ENCODE measurements around the gene ANKRD62.
"Not testable (repeated sequence)": the region's sequence is repeated elsewhere in the genome, so short reads cannot be mapped to it uniquely, and the experiment has no call there.

The ANKRD62 gene

DNA sequence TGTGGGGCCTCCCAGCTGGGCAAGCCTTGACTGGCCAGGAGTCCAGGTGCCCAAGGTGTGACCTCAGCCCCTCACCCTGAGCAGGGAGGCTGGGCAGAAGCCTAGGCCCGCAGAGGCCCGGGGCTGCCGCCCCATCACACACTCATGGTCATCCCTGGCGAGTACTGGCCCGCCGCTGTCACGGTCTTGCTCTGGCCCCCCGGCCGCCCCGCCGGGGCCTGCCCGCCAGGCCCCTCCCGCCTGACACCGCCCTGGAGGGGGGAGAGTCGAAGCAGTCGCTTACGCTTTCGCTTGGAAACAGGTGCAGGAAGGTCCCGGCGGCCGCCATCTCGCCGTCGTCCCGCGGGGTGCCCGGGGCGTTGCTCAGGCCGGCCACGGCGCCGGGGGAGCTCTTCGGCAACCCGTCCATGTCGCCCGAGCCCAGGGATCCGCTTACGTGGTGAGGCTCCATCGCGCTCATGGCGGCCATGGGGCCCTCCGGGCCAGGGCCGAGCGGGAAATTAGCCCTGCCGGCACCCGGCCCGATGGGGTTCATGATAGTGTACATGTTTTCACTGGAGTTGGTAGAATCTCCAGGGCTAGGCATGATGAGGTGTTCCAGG, 26.6 kb upstream of the ANKRD62 start:
- DNase-seq (ENCODE audit: low read depth), result no peak

DNA sequence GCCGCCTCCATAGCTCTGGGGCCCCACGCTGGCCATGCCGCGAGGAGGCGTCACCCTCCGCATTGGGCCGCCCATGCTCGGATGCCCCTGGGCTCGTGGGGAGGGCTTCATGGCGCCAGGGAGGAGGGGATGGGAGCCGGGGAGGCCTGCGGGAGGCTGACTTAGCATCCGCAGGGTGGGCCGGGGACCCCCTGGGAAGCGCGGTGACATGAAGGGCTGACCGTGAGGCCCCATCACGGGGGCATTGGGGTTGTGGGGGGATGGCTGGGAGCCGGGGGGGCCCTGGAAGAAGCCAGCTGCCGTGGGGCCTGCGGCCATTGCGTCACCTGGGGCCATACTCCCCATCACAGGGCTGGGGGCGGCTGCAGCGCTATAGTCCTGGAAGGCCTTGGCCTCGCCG, 26.0 kb upstream of the ANKRD62 start:
- no peak for DNase-seq (ENCODE audit: low read depth)

DNA sequence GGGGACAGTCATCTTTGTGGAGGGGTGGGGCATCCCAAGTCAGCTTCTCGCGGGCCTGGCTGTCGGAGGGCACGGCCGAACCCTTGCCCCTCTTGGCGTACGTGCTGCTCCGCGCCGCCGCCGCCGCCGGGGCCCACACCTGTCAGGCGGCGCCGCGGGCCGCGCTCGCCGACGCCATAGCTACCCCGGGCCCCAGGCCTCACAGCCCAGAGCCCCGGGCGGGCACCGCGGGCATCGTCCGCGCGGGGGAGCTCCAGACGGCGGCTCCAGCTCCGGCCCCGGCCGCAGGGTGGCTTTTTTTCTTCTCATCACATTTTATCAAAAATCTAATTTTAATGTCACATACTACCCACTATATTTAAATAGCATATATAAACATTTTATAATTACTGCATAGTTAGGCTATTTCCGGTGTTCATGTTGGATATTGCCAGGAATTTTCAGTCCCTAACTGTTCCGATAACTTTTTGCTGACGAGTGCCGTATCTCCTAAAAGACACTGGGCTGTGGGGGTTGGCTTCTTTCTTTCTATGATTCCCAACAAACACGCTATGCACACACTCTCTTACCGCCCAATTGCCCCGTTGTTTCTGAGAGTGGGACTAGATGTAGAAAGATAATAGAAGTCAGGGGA, 25.2 kb upstream of the ANKRD62 start:
- DNase-seq (ENCODE audit: low read depth), result not testable (repeated sequence)

DNA sequence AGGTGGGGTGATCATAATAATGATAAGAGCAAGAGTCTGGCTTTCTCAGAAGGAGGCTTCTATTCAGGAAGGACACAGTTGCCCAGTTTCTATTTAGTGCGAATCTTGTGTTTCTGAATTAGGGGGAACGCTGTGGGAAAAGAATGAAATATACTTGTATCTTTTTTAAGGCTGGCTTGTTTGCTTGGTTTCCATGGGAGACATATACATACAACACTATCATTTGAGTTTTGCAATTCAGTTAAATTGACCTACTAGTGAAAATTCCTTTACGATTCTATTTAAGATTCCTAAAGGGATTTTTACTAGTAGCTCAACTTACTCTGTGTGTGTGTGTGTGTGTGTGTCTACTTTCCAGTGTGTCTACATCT, 24.7 kb upstream of the ANKRD62 start:
- no peak for DNase-seq (ENCODE audit: low read depth)

DNA sequence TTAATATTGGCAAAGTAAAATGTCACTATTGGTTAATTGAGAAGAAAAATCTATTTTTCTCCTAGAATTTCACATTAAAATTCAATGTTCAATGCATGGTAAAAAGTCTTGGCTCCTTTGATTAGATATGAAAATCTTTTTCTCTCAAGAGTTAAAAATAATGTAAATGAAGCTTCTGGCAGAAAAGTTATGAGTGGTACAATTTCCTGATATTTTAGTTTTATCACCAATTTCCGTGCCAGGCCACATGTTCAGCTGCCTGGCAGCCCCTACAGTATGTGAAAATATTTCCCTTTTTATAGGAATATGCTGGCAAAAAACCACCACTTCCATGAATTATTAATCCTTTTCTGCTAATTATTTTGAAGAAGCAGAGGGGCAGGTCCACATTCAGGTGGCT, 22.6 kb upstream of the ANKRD62 start:
- not testable (repeated sequence) for DNase-seq (ENCODE audit: low read depth)

DNA sequence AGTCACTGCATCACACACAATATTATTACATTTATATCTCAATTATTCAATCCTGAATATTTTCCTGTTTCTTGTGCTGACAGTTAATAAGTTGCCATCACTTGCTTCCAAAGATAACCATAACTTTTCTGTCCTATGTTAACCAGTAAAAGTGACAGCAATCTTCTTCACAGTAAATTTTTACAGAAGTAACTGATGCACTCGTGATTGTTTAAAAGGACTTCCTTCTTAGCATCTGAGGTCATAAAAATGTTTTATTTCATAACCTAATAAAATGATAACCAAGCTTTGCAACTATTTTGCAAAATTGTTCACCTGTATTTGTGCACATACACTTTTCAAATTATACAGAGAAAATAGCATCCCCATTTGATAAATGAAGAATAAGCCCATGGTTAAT, 20.6 kb upstream of the ANKRD62 start:
- DNase-seq (ENCODE audit: low read depth), result no peak

DNA sequence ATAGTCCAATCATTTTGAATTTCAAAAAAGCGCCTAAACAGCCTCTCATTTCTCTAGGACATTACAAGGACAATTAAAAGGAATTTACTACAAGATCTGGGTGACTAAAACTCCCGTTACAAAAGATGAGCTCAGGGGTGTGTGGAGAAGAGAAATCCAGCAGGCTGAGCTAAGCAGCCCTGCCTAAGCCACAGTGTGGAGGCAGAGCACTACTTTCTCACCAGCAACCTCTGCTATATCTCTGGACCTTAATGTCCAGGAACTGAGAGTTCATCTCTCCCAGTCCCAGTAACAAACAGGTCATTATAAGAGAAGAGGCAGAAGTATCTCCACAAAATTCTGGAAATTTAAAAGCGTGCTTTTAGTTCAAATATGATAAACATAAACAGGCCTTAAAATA, 18.9 kb upstream of the ANKRD62 start:
- no peak for DNase-seq (ENCODE audit: low read depth)

DNA sequence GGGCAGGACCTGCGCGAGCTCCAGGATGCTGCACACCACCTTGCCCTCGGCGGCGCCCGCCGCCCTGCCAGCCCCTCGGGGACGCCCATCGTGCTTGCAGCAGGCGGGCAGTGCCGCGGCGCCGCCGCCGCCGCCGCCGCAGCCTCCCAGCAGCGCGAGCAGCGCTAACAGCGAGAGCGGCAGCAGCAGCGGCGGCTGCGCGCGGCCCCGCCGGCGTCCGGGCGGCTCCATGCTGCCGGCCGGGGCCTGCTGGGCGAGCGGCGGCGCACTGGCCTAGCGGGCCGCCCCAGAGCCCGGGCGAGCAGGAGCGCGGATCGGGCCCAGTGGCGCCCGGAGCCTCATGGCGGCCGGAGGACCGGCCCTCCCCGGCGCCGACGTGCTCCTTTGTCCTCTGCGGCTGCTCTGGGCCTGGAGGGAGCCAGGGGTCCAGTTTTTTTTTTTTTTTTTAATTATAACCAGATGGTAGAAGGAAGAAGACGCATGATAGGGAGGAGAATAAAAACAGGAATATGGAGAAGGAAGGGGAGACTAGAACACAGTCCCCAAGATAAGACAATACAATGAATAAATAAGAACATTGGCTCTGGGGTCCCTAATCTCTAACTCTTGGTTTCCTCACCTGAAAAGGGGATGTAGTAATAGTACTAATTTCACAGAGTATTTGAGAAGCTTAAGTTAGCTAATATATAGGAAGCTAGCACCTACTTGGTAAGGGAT, 17.1 kb upstream of the ANKRD62 start:
- no peak for DNase-seq (ENCODE audit: low read depth)

DNA sequence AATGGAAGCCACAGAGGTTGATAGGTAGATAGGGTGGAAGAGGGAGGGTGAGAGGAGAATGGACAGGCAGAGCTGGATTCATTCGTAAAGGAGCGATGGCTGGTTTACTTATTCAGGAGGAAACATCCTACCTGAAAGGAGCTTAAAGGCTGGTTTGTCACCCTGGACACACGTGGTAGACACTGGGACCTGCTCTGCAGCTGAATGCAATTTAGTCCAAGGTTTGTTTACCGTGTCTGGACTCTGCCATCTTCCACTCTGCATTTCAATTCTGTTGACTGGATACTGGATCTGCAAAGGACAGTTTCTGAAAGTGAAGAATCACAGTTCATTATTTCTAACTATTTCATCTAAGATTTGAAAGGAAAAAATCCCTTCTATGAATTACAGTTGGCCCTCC, 15.6 kb upstream of the ANKRD62 start:
- DNase-seq (ENCODE audit: low read depth), result not testable (repeated sequence)

DNA sequence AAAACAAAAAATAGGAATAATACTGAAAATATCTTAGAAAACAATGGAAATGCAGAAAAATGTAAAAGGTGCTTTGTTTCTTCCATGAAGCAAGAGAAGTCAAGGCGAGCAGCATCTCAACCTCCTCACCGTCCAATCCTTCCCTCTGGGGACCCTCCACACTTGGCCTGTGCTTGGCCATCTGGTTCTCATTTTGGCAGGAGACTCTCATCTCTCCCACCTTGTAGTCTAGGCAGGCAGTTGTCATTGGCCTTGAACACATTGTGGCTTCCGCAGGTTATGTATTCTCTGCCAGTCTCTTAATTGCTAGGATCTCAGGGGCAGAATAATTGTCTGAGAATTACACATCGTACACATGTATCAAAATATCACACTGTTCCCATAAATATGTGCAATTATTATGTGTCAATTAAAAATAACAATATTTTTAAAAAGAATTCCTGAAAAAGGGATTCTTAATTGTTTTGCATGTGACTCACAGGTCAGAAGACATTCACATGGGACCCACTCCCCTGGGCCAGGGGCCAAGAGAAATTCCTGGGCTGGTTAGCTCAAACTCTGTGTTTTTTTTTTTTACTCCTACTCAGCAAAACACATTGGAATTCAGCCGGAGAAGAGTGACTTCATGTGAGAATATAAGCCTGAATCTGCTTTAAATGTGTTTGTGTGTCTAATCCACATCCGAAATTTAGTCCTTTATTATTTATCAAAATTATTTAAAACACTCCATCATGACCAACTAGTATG, 14.0 kb upstream of the ANKRD62 start:
- no peak for DNase-seq (ENCODE audit: low read depth)

DNA sequence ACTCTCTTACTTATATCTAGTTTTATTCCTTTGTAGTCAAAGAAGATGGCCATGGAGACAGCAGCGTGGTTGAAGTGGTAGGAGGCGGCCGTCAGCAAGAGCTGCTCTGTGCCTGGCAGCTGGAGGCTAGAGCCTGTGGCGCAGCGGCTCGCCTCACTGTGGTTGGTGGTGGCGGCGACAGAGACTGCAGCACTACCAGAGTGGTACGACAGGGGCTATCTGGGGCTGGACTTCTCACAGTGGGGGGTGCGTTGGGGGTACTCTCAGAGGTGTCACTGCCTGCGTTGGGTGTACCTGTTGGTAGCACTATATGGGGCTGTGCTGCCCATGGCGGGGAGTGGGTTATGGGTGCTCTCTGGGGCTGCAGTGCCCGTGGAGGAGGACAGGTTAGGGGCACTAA, 8.5 kb upstream of the ANKRD62 start:
- no peak for DNase-seq (ENCODE audit: low read depth)

DNA sequence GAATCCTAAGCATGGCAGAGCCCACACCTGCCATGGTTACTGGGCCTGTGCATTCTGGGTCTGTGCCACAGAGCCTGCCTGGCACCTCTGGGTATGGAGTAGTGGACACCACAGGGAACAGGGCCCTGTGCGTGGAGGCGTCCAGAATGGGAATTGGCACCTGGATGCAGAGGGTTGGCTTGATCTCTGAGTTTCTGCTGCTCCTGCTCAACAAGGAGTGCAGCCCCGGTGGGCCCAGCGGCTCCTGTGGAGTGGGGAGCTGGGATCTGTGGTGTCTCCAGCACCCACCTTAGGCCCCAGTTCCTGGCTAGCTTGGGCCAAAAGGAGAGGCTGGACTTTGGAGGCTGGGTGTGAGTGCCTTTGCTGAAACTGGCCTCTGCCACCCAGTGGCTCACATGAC, 7.9 kb upstream of the ANKRD62 start:
- no peak for DNase-seq (ENCODE audit: low read depth)

DNA sequence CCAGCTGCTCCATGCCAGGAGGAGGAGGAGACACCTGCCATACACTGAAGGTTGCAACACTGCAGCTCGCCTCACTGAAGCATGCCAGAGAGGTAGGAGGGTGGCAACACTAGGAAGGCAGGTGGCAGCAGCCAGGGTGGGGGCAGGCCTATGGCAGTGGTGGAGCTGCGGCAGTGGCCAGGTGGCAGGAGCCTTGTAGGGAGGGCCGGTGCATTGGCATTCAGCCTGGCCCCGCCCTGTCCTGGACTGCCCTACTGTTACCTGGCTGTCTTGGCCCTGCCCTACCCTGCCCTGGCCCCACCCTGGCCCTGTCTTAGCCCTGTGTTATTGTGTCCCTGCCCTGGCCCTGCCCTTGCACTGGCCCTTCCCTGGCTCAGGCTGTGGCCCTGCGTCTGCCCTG, 7.4 kb upstream of the ANKRD62 start:
- DNase-seq (ENCODE audit: low read depth), result no peak

DNA sequence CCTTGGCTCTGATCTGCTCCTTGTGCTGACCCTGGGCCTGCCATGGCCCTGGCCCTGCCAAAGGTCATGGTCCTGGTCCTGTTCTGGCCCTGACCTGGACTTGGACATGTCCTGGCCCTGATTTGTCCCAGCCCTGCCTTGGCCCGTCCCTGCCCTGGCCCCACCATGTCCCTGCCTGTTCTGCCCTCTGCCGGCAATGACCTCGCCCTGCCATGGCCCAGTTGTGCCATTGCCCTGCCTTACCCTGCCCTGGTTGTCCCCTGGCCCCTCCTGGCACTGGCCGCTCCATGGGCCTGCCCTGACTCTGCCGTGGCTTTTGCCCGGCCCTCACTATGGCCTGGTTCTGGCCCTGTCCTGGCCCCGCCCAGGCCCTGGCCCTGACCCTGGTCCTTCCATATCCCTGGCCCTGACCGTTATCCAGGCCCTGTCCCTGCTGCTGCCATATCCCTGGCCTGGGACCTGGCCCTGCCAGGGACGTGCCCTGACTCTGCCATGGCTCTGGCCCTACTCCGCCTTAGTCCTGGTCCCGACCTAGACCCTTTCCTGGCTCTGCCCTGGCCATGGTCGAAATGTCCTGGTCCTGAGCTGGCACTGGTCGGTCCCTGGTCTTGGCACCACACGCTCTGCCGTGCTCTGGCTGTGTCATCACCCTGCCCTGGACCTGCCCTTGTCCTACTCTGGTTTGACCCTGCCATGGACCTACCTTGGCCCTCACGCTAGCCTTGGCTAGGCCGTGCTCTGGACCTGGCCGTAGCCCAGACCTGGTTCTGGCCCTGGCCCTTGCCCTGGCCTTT, 6.8 kb upstream of the ANKRD62 start:
- no peak for DNase-seq (ENCODE audit: low read depth)

DNA sequence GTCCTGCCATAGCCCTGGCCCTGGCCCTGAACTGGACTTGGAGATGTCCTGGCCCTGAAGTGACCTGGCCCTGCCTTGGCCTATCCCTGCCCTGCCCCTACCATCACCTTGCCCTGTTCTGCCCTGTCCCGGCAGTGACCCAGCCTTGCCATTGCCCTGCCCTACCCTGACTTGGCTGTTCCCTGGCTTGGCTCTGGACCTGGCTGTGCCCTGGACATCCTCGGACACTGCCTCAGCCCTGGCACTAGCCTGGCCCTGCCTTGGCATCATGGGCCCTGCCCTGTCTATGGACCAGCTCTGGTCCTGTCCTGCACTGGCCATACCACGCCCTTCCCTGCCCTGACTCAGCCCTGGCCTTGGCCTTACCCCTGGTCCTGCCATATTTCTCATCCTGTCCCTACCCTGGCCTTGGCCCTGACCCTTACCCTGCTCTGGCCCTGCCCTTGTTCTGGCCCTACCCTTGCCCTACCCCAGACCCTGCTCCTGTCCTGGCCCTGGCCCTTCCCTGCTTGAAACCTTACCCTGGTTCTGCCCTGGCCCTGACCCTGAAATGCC, 6.1 kb upstream of the ANKRD62 start:
- no peak for DNase-seq (ENCODE audit: low read depth)

DNA sequence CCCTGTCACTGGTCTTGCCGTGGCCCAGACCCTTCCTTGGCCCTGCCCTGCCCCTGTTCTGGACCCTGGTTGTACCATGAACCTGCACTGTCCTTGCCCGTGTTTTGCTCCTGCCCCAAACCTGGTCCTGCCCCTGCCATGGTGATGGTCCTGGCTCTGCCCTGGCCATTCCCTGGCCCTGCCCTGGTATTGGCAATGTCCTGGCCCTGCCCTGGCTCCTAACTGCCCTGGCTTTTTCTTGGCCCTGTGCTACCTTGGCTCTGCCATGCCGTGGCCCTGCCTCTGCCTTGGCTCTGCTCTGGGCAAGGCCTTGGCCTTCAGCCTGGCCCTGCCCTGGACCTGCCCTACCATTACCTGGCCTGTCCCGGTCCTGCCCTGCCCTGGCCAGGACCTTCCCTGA, 5.5 kb upstream of the ANKRD62 start:
- no peak for DNase-seq (ENCODE audit: low read depth)

DNA sequence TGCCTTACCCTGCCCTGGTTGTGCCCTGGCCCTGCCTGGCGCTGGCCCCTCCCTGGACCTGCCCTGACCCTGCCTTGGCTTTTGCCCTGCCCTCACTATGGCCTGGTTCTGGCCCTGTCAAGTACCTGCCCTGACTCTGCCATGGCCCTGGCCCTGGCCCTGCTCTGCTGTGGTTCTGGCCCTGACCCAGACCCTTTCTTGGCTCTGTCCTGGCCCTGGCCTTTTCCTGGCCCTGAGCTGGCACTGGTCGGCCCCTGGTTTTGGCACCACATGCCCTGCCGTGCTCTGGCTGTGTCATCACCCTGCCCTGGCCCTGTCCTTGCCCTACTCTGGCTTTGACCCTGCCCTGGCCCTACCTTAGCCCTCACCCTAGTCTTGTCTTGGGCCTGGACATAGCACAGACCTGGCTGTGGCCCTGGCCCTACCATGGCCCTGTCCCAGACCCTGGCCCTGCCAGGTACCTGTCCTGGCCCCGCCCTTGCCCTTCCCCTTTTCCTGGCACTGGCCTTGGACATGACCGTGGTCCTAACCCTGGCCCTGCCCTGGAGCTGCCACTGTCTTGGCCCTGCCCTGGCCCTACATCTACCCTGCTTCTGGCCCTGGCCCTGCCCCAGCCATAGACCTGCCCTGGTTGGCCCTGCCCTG, 4.8 kb upstream of the ANKRD62 start:
- DNase-seq (ENCODE audit: low read depth), result no peak

DNA sequence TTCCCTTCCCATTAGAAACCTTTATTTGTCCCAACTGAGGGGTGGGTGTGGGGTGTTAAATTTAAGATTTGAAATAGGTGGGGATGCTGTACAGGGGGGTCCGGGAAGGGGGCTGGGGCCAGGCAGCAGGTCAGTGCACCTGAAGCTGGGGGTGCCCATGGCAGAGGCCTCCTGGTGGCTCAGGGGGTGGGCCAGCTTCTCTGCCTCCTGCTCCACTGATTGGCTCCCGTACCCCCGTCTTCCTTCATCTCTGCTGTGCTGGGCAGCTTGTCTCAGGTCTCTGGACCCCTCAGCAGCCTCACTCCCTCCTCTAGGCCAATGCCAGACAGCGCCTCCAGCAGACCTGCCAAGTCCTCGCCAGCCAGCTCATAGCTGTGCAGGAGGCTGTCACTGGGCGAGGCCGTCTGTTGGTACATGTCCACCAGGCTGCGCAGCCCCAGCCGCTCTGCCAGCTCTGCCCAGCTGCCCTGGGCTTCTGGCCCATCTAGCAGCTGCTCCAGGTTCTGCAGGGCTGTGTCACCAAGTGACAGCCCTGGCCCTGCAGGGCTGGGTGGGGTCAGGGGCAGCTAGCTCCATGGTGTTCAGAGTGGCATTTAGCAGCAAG, 2.0 kb upstream of the ANKRD62 start:
- DNase-seq (ENCODE audit: low read depth), result no peak

DNA sequence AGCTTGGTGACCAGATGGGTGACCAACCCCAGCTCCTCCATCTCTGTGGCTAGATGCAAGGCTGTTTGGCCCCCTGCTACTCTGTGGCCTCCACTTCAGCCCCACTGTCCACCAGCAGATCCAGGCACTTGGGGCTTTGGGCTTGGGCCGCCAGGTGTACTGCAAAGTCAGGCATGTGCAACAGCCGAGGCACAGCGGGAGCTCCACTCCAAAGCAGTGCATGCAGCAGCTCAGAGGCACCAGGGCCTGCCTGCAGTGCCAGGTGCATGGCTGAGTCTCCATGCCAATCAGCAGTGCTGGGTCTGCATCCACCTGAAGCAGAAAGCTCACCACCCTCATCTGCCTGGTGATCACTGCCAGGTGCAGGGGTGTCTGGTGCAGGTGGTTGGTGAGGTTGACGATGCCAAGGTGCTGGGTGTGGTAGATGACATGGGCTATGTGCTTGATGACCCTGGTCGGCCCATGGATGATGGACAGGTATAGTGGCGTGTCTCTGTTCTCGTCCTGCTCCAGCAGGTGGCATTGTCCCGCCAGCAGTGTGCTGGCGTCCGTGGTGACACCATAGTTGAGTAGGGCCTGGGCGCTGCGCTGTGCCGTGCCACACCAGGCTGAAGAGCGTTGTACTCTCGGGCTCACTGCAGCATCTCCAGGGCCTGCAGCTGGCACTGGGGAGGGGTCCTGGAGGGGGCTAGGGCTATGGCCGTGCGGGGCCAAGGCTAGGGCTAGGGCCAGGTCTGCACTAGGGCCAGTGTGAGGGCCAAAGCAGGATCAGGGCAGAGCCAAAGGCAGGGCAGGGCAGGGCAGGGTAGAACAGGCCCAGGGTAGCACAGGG, 1.0 kb upstream of the ANKRD62 start:
- no peak for DNase-seq (ENCODE audit: low read depth)

DNA sequence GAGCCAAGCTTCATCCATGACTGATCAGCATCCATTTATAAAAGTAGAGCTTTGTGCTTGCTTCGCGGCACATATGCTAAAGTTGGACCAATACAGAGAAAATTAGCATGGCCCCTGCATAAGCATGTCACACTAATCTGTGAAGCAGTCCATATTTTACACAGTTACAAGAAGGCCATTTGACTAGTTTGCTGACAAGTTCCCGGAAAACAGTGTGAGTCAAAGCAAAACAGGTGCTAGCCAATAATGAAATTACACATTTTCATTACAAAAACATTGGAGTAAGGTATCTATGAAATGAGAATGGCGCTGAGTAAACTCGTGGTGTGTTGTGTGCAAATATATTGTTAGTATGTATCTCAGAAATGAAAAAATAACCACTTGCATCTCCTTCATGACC, 4.7 kb downstream of the ANKRD62 start:
- DNase-seq (ENCODE audit: low read depth), result no peak
